Suprapubic skin (tissue), 4 donors: ENCODE results near the gene ZMYM1.

ENCODE experiments used
- EP300 ChIP-seq: sonication (generic); formaldehyde crosslinking; IDR thresholded peaks from one replicate; pipeline ENCODE4 v1.6.1; 2017; ENCODE audit warnings: antibody characterized with exemption
- POLR2A ChIP-seq, 2 donors: fragments of 450-650 bp; IDR thresholded peaks; one replicate each; pipeline ENCODE4 v1.6.1; 2017; ENCODE audit warnings: antibody characterized with exemption in 2 of 2, mild to moderate bottlenecking in 2 of 2, moderate library complexity in 2 of 2
- POLR2AphosphoS5 ChIP-seq, 3 donors: sonication (generic); formaldehyde crosslinking; IDR thresholded peaks; one replicate each; pipeline ENCODE4 v1.6.1; 2017; ENCODE audit warnings: antibody characterized with exemption in 3 of 3
- TF ChIP-seq, protein P1 (sequence below), 2 donors: fragments of 200-600 bp in 1 of 2; fragments of 450-650 bp in 1 of 2; sonication (generic) in 1 of 2; IDR thresholded peaks; one replicate each; pipeline ENCODE4 v1.5.1; 2016 to 2019; ENCODE audit warnings: antibody characterized with exemption in 2 of 2, mild to moderate bottlenecking in 1 of 2, moderate library complexity in 1 of 2

DNA sequence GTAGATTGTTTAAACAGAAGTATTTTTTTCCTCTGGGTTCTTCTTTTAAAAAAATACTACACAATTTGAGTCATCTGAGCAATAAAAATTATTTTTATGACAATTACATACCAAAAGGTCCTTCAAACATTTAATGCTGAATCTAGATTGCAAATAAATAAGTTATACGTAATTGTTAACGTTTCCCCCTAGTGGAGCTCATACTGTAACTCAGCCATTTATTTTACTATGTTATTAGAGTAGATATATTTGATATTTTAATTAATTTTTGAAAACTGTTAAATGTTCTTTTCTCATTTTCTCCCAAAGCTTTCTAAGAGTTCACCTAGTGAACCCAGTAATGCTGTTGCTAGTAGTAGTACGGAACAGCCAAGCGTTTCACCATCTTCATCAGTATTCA is 33.5 kb downstream of the ZMYM1 start:
- TF ChIP-seq, protein P1, sequence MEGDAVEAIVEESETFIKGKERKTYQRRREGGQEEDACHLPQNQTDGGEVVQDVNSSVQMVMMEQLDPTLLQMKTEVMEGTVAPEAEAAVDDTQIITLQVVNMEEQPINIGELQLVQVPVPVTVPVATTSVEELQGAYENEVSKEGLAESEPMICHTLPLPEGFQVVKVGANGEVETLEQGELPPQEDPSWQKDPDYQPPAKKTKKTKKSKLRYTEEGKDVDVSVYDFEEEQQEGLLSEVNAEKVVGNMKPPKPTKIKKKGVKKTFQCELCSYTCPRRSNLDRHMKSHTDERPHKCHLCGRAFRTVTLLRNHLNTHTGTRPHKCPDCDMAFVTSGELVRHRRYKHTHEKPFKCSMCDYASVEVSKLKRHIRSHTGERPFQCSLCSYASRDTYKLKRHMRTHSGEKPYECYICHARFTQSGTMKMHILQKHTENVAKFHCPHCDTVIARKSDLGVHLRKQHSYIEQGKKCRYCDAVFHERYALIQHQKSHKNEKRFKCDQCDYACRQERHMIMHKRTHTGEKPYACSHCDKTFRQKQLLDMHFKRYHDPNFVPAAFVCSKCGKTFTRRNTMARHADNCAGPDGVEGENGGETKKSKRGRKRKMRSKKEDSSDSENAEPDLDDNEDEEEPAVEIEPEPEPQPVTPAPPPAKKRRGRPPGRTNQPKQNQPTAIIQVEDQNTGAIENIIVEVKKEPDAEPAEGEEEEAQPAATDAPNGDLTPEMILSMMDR (IDR thresholded peaks at IDR 0.05), result no peak
- TF ChIP-seq POLR2A (IDR thresholded peaks at IDR 0.05) (no peak), POLR2AphosphoS5 (IDR thresholded peaks at IDR 0.05) (no peak), EP300 (no peak)
